ENCODE measurements around the gene ADARB2. TPM values are rescaled to one million over a fixed set of nuclear protein-coding genes. Genes with fewer than 3 reads are reported as not detected.
A peak's percentile ranks its signal among the peaks of the same experiment; 100 is the strongest.

ADARB2 gene
- total RNA-seq, 1 donor from 2014 or later = 0.80 TPM

- no peak for ATAC-seq
- TF ChIP-seq CTCF (IDR thresholded peaks at IDR 0.05) = no peak
- H3K4me1 ChIP-seq = no peaks in the 10 kb centered on the region
- no peak for DNase-seq
- H3K4me3 ChIP-seq = no peak overlapping the region
- no peaks in the 10 kb centered on the region for H3K36me3 ChIP-seq
- intact Hi-C loops (cut with DNase I) = no loop called here
- H3K9me3 ChIP-seq = no peaks in the 10 kb centered on the region
- peaks cover 14% of the 10 kb centered on the region for H3K27me3 ChIP-seq (ENCODE audit: low read depth)
- no peak overlapping the region for H3K27ac ChIP-seq
These were observed 541.5 kb downstream of the ADARB2 start for GRCh38 chr10:1195828-1196227.

- Histone ChIP-seq H3K4me1 (no peaks in the 10 kb centered on the region), H3K4me3 (no peak overlapping the region), H3K27ac (no peak overlapping the region), H3K27me3 (ENCODE audit: low read depth) (peaks cover 5% of the 10 kb centered on the region), H3K36me3 (no peaks in the 10 kb centered on the region), H3K9me3 (no peaks in the 10 kb centered on the region)
- no peak for TF ChIP-seq CTCF (IDR thresholded peaks at IDR 0.05)
- DNase-seq (peak; percentile 19), ATAC-seq (no peak)
- intact Hi-C loops (cut with DNase I) = no loop called here
These were observed 543.2 kb downstream of the ADARB2 start for GRCh38 chr10:1194161-1194560.

GRCh38 chr10:1193561-1193960, 543.8 kb downstream of the ADARB2 start:
- ATAC-seq (no peak), DNase-seq (no peak)
- Histone ChIP-seq H3K27ac (no peak overlapping the region), H3K4me1 (no peaks in the 10 kb centered on the region), H3K27me3 (ENCODE audit: low read depth) (no peaks in the 10 kb centered on the region), H3K36me3 (no peaks in the 10 kb centered on the region), H3K9me3 (no peaks in the 10 kb centered on the region), H3K4me3 (no peak overlapping the region)
- intact Hi-C loops (cut with DNase I) = no loop called here
- TF ChIP-seq CTCF (IDR thresholded peaks at IDR 0.05) = no peak

GRCh38 chr10:1191752-1192151, 545.6 kb downstream of the ADARB2 start:
- intact Hi-C loops (cut with DNase I) = no loop called here
- no peak for TF ChIP-seq CTCF (IDR thresholded peaks at IDR 0.05)
- no peak for DNase-seq
- Histone ChIP-seq H3K36me3 (no peaks in the 10 kb centered on the region), H3K27ac (no peak overlapping the region), H3K9me3 (no peaks in the 10 kb centered on the region), H3K4me3 (no peak overlapping the region), H3K27me3 (ENCODE audit: low read depth) (no peaks in the 10 kb centered on the region), H3K4me1 (no peaks in the 10 kb centered on the region)
- no peak for ATAC-seq

GRCh38 chr10:1190791-1191490, 546.4 kb downstream of the ADARB2 start:
- peak; percentile 13 for DNase-seq
- H3K27me3 ChIP-seq (ENCODE audit: low read depth) = no peaks in the 10 kb centered on the region
- ATAC-seq = no peak
- no peak overlapping the region for H3K4me3 ChIP-seq
- H3K36me3 ChIP-seq = no peaks in the 10 kb centered on the region
- H3K27ac ChIP-seq = no peak overlapping the region
- H3K9me3 ChIP-seq = no peaks in the 10 kb centered on the region
- intact Hi-C loops (cut with DNase I) = no loop called here
- H3K4me1 ChIP-seq = no peaks in the 10 kb centered on the region
- no peak for TF ChIP-seq CTCF (IDR thresholded peaks at IDR 0.05)
